OCI-LY3 (cell line): ENCODE measurements around the gene PTPN5.

Experiments used
- CTCF ChIP-seq: fragments of 200-600, 300-600 bp; sonication (generic); IDR thresholded peaks from 2 replicates; pipeline ENCODE4 v1.5.1; 2014; ENCODE audit warnings: antibody characterized with exemption, low read length, low read depth
- EZH2phosphoT487 ChIP-seq: fragments of 200-600 bp; shearing (Covaris generic); IDR thresholded peaks from 2 replicates; pipeline ENCODE4 v1.6.1; 2018; ENCODE audit warnings: antibody characterized with exemption, mixed run types, low read depth

- TF ChIP-seq CTCF, result no peak
- TF ChIP-seq EZH2phosphoT487, result no peak
Observed at GRCh38 chr11:18714443-18714780, 77.2 kb downstream of the PTPN5 start.
